NCI-H1436 treated with DMSO at 0.1 percent for 48 hours (cell line): ENCODE data around the gene GRIA1.

ENCODE experiments used
- DNase-seq: peaks from one replicate; lab custom pipeline; 2025; lab: John Stamatoyannopoulos, UW

Gene GRIA1

DNA sequence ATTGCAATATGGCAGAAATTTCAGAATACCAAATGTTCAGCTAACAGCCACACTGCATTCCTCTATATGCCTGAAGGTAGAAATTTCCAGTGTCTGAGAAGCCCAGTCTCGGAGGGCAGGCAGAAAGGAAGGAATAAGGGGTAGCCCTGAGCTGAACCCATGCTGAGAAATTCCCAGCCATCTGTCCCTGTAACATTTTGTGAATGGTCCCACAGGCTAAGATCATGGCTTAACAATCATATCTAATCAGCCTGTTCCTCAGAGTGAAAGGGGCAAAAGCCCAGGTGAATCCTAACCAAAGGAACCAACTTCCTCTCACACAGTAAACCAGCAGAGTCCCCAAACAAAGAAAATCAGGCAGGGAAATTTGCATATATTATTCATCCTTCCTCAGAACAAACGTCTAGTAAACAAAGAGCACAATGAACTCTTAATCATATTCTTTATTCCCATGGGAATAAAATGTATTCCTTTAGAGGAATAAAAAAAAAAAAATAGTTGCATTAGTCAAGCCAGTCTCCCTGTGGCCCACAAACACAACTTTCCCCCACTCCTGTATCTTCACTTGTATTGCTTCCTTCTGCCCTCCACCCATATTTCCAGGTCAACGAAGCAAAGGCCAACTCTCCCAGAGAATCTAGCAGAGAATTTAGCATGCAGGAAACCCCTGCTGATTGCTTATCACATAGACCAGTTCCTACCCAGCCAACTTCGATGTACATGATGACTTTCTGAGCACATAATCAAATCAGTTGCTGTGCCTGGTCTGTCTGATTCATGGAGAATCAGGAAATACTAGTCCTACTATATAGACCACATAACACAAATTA lies 290.6 kb downstream of the GRIA1 start:
- DNase-seq, result no peak

DNA sequence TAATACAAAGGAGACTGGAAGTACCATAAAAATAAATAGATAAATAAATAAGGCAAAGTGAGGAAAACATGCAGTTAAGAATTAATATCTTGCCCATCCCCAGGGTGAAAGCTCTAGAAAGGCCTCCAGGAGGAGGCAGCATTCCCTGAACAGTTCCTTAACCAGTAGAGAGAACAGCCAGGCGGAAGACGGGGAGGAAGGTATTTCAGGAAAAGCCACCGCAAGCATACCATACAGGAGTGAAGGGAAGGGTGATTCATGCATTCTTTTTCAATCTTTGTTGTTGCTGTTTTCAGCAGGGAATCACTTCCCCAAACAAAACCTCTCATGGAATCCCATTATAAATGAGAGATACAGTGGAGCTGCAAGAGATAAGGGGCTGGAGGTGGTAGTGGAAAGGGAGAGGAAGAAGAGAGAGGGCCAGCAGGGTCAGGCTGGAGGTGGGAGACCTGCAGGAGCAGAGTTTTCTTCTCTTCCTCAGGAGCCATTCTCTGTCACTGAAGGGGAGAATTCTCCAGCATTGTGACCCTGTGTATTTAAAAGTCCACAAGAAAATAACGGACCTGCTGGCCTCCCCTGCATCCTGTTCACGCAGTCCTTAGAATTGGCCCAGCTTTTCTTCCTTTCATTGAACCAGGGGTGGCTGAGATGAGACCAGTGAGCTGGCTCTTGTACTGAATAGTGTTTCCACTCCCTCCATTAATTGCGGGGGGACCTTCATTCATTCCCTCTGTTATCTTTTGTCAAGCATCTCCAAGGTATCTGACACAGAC lies 292.3 kb downstream of the GRIA1 start:
- no peak for DNase-seq

DNA sequence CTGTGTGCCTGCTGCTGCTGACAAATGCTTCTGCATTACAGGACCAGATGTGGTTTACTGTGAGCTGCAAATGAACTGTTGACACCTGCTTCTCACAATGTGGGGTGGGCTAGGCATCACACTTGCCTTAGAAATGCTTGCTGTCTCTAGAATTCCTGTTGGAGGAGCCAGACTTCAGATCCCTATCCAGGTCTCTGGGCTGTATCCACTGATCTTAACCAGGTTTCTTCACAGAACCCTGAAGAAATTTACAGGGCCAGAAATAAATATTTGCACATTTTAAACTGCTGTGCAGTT lies 292.8 kb downstream of the GRIA1 start:
- no peak for DNase-seq

DNA sequence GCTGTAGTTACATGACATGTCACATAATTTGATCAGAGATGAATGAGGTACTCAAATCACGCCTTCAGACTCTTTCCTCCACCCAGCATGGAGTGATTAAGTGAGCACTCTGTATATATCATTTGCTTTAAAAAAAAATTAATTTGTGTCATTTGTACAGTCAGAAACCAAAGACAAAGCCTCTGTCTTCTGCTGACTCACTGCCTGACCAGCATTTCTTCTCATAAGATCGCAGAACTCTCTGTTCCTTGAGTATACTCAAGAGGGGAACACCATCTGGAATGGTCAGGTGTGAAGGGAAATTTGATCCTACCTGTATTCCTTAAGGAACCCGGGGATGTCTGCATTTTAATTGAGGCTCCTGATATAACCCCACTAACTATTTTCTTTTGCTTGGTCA lies 293.8 kb downstream of the GRIA1 start:
- no peak for DNase-seq

DNA sequence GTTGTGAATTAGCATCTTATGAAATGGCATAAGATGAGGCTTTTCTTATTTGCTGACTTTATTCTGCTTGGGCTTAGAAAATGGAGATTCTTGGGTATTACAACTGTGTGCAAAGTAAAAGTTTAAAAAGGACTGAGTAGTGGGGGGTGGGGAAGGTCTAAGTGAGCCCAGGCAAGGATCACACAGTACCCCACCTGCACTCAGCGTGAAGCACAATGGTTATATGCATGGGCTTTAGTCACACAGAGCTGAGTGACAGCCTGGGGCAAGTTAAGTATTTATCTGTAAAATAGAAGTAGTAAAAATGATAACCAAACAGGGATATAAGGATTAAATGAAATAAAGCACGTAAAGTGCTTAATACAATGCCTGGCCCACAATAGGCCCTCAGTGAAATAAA lies 300.9 kb downstream of the GRIA1 start:
- DNase-seq, result no peak

DNA sequence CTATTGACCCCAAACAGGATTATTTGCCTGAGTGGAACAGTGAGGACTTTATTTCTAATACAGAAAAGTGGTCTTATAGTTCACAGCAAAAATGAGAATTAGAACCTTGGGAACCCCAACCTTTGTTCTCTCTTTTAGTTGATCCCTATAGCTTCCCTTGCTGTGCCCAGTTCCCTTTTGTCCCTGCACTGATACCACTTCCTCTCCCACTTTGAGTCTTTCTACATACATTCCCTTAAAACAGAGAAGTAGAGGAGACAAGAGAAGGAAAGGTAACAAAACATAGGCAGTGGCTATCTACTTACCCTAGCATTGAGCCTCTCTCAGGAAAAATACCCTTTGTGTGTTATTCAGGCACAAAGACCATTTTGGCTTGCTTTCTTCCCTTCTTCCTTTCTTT lies 301.8 kb downstream of the GRIA1 start:
- no peak for DNase-seq

DNA sequence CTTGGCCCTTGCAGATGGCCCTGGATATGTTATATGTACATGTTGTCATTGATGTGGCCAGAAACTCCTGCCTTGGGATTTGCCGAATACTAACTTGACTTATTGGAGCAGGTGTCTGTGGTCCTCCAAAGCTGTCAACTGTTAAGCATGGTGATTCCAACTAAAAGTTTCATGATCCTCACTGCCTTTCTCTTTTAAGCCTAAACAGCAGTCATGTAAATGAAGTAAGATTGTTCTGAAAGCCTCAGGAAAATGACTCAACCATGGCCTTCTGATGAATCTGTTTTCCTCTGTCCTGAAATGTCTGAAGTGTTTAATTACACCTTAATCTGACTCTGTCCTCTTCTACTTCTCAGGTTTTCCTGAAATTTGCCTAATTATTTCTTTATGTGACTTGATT lies 303.2 kb downstream of the GRIA1 start:
- no peak for DNase-seq

DNA sequence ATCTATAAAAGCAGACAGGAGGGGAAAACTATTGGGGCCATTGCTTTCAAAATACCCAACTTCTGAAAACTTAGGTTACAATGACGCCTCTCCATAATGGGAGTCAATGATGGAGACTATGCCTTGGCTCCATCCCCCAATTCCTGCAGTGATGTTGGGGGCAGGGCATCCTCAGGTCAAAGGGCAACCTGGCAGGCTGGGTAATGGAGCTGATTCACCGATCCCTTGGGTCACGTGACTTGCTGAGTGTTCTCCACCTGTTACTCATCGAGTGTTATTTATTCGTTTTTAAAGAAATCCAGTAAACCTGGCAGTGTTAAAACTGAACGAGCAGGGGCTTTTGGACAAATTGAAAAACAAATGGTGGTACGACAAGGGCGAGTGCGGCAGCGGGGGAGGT lies 303.9 kb downstream of the GRIA1 start:
- no peak for DNase-seq

DNA sequence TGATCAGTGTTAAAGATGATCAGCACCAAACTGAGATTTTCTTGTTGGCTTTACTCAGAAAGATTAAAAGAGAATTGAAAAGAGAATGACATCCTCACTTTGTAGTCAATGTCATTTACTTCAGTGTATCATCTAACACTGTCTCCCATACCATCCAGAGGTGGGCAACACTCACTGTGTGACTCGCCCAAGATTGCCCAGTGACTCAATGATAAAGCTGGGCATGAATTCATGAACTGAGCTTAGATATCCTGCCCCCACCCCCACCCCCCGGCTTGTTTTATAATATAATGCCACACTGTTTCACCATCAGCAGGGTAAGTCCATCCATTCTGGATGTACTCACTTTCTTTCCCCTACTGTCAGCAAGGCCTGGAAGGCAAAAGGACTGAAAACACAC lies 306.1 kb downstream of the GRIA1 start:
- no peak for DNase-seq

DNA sequence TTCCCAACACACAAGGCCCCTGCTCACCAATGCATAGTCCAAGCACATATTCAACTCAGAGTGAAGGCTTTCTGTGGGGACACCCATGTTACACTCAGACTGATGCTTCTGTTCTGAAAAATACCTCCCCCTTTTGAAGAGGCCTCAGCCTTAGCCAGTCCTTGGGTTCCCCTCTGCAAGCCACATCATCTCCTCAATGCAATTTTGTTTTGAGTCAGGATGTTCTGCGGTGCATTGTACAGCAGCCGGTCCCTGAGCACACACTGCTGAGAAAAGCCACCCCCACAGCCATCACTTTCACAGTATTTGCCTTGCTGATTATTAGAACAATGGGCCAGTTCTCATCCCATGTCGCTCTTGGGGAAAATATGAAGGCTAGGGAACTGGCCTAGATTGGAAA lies 307.0 kb downstream of the GRIA1 start:
- no peak for DNase-seq

DNA sequence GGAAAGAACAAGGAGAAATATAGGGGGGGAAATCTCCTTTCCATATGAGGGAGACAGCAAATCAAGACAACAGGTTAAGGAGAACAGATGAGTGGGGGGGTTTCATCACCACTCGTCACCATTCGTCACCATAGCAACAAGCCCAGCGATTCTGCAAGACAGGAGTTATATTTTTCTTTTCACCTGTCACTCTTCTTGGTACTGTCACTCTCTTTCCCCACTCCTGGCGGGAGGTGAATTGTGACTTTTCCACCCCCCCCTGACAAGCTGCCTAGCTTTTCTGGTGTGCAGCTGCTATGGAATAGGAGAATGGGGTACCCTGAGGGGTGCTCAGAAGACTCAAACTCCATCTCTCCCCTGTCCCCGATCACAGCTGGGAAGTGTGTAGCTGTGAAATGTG lies 308.4 kb downstream of the GRIA1 start:
- DNase-seq, result no peak

DNA sequence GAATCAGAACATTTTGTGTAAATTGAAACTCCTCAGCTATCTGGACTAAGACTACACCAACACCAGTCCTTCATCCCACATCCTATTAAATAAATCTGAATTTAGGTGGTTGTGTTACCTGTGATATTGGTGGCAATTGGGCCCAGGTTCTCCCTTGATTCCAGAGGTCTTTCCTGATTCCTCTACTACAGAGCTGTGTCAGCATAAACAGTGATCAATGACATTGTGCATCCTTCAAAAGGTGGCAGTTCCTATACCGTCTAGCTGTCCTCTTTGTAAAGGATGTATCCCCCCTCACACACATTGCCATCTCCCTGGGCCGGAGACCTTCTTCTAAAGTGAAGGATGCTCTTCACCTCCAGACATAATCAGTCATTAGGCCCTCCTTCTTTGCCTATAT lies 309.0 kb downstream of the GRIA1 start:
- DNase-seq, result no peak

DNA sequence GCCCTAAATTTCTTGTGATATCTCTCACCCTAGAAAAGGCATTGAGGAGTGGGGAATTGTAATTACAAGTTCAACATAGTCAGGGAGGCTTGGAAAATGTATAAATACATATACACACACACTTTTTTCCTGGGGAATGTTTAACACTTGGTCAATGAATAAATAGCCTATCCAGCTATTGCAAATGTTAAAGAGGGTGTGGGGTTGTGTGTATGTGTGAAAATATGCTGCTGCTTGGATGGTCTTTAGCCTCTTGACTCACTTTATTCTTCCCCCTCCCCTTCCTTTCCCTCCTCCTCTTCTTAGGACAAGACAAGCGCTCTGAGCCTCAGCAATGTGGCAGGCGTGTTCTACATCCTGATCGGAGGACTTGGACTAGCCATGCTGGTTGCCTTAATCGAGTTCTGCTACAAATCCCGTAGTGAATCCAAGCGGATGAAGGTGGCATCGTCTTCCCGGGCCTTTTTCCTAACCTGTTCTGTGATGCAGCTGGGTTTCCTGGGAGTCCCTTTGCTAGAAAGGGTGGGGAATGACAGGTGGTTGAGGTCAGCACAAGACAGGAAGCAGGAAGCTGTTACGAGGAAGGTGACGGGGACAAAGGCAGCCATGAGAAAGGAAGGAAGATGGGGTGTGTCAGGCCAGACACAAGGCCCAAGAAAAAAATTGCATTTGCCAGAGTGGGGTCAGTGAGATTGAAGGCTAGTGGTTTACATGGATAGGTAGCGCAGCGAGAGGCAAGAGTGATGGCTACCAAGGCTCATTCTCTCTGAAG lies 311.8 kb downstream of the GRIA1 start:
- no peak for DNase-seq

DNA sequence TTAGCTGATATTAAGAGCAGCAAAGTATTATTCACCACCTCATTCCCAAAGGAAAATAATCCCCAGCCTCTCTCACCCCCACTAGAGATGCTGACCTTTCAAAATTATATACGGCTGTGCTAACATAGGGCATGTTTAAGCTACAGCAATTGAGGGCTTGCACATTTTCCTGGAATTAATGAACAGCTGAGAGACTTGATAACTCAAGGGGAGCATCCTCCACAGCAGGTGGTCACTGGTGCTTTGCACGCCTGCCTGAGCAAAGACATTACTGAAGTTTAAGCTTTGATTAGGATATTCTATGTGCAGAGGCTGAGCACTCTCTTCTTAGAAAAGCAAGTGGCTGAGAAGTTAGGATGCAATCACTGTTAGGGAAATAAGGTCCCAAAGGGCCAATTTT lies 317.3 kb downstream of the GRIA1 start:
- DNase-seq, result no peak

DNA sequence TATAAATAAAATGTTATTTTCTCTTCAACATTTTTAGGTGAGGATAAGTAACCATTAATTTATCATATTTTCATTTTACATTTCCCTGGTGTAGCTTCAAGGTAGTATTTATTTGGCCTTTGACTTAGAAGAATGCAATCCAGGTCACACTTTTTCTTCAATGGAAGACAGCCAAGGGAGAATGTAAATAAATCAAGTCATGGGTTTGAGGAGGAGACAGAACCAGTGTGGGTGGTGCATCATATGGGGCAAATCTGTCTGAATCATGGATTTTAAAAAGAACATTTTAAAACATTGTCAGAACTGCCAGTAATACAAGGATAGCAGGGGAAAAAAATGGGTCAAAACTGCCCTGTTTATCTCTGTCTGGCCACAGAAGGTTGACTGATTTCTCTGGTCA lies 318.7 kb downstream of the GRIA1 start:
- DNase-seq, result no peak

DNA sequence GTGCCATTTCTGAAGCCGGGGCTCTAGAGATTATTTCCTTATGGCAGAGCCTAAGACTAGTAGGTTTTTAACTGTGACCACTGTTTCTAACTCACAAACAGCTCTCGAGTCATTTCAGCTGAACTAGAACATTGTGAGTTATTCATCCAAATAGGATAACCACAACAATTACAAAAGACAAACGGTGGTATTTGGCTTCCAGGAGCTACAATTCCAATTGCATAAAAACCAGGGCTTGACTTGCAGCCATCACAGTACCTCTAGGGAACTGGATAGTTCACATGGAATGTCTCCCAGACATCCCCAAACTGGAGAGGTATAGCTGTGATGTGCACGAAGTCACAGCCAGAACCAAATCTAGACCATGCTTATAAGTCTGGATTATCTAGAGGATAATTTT lies 323.4 kb downstream of the GRIA1 start:
- DNase-seq, result no peak

DNA sequence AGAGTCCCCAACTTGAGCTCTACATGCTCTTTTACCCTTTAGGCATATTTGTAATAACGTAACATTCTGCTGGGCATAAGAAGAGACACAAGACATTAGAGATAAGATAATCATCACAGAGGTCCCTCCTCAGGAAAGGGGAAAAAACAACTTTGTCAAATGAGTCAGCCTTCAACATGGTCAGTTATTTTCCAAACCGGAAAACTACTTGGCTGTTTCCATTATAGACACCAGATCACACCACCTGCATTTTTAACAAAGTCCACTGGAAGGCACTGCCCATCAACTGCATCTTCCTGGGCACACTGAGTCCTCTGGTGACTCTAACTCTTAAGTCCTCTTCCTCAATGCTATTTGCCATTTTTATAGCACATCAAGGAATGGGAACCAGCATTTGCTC lies 326.4 kb downstream of the GRIA1 start:
- no peak for DNase-seq

DNA sequence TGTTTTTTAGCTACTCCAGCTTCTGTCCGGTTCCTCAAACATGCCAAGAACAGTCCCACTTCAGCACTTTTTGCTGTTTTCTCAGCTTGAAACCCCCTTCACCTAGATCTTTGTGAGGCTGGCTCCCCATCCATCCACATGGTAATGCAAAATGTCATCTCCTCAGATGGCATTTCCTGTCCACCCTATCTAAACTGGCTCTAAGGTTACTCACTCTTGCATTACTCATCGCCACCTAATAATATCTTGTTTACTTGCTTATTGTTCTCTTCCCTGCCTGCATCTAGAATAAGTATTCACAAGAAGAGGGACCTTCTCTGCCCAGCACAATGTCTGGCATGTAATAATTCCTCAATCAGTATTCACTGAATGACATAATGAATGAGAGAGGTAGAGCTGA lies 328.2 kb downstream of the GRIA1 start:
- DNase-seq, result no peak

DNA sequence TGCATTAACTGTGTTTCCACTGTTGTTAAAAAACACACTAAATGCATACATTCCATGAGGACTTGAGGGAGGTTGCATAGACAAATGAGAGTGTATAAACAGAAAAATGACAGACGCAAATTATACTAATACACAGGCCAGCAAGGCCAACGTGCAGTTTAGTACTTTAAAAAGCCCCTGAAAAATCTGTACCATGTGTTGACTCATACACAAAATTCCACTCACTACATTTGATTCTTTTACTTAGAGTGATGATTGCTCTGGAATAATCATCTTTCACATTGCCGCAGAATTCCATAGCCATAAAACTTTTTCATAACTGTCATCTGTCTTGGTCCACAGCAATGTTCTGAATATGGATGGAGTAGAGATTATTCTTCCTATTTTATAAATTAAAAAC lies 332.6 kb downstream of the GRIA1 start:
- no peak for DNase-seq

DNA sequence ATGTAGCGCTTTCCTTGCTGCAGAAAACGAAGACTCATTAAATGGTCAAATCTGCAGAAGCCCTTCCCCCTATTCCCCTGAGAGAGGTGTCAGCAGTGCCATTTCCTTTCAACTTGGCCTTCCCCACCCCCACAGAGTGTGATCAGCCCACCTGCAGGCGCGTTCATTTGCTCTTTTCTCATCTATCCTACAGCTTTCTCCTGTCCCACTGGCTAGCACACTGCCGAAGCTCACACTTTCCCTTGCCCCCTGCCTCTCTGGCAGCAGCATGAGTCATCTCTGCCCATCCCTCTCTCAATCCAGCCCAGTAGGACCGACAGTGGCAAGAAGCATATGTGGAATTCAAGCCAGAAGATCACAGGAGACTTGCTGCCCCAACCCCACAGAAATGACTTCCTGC lies 334.4 kb downstream of the GRIA1 start:
- DNase-seq, result no peak

DNA sequence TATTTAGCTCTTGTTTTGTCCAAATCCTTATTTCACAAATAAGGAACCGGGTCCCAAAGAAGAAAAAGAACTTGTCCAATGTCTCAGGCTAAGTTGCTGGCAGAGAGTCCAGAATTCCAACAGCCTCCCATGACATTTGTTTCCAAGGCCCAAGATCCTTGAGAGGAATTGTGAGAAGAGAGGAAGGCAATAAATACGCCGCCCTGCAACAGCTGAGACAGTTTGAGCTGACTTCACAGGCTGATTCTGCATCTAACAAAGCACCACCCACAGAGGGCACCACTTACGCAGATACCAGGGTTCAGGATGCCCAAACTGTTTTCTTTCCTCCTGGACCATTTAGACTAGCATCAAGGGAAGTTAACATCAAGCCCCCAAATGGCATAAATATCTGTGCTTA lies 336.9 kb downstream of the GRIA1 start:
- no peak for DNase-seq

DNA sequence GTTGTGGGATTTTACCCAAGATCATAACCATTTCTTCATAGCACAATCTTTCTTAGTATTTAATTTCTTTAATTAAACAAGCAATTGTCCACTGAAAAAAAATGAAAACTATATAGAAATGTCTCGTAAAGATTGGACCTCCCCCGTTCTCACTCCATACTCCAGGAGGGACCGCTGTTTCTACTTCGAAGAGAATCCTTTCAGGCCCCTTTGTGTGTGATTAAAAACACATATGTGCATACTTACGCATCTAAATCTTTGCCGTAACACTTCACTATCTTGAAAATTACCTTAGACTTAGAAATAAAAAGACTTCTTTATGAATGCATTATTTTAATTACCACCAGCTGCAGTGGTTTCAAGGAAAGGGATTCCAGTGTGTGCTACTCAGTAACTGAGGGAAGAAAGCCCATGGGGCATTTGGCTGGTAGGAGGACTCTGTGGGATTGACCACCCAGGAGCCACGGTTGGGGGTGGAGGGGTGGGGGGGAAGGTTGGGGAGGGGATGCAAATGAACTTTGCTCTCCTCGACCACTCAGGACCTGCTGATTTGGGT lies 339.1 kb downstream of the GRIA1 start:
- DNase-seq, result no peak

DNA sequence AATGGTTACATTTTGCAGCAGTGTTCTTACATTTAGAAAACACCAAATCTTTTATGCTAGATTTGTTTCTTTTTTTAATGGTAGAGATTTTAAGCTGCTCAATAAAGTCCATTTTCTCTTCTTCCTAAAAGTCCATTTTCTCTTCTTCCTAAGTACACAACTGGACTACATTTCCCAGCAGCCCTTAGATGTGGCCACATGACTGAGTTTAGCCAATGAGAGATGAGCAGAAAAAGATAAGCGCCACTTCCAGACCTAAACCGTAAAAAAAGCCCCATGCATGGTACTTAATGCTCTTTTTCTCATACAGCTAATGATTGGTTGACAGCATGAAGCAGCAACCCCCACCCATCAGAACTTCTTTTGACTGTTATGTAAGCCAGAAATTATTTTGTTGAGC lies 341.5 kb downstream of the GRIA1 start:
- DNase-seq, result no peak
